Astrocyte (in vitro differentiated cells and primary cell): ENCODE results near the gene WNT11.

Source experiments
- CTCF ChIP-seq: IDR thresholded peaks from 2 replicates; pipeline ENCODE4 v1.5.1; 2011; ENCODE audit warnings: low read depth, mild to moderate bottlenecking, inconsistent platforms, low read length, moderate library complexity; ENCODE audit not compliant: insufficient read depth
- EZH2 ChIP-seq: IDR thresholded peaks from 2 replicates; pipeline ENCODE4 v1.6.1; 2012; ENCODE audit warnings: mild to moderate bottlenecking, low read length, inconsistent platforms; ENCODE audit not compliant: insufficient read depth

- no peak for TF ChIP-seq CTCF
- no peak for TF ChIP-seq EZH2
These were observed 24.1 kb upstream of the WNT11 start for GRCh38 chr11:76230392-76230791.
